ACC112 (cell line): ENCODE data around the gene NAV3.
"Not testable (repeated sequence)": the region's sequence is repeated elsewhere in the genome, so short reads cannot be mapped to it uniquely, and the experiment has no call there.

ENCODE experiments used
- H2AFZ ChIP-seq: fragments of 200-600 bp; sonication (generic); one replicate; pipeline ENCODE4 v1.6.0; 2017; ENCODE audit warnings: antibody characterized with exemption, low read length; ENCODE audit not compliant: unreplicated experiment
- H3K27ac ChIP-seq: fragments of 200-600 bp; sonication (generic); 2 replicates; pipeline ENCODE4 v1.5.1; 2014; ENCODE audit warnings: low read depth, mild to moderate bottlenecking, antibody characterized with exemption, low read length, moderate library complexity
- H3K27me3 ChIP-seq: fragments of 200-600 bp; sonication (generic); 2 replicates; pipeline ENCODE4 v1.6.1; 2014; ENCODE audit warnings: mild to moderate bottlenecking, antibody characterized with exemption, low read length, moderate library complexity, mixed read lengths; ENCODE audit not compliant: insufficient read depth
- H3K36me3 ChIP-seq: fragments of 200-600 bp; sonication (generic); 2 replicates; pipeline ENCODE4 v1.6.1; 2016; ENCODE audit warnings: mild to moderate bottlenecking, antibody characterized with exemption, low read length, moderate library complexity, mixed read lengths; ENCODE audit not compliant: insufficient read depth
- H3K4me1 ChIP-seq: fragments of 200-600 bp; sonication (generic); one replicate; pipeline ENCODE4 v1.6.1; 2016; ENCODE audit warnings: low read length, mixed read lengths; ENCODE audit not compliant: insufficient read depth, unreplicated experiment, control insufficient read depth
- H3K4me3 ChIP-seq: fragments of 200-600 bp; sonication (generic); 2 replicates; pipeline ENCODE4 v1.5.1; 2014; ENCODE audit warnings: mild to moderate bottlenecking, low read depth, low read length
- H3K79me2 ChIP-seq: fragments of 200-600 bp; sonication (generic); one replicate; pipeline ENCODE4 v1.6.0; 2016; ENCODE audit warnings: low read length; ENCODE audit not compliant: control insufficient read depth, unreplicated experiment, insufficient read depth

Gene NAV3

GRCh38 chr12:78226763-78227162 is 396.1 kb downstream of the NAV3 start:
- H3K4me3 ChIP-seq = no peak overlapping the region
- H2AFZ ChIP-seq = no peak overlapping the region
- no peak overlapping the region for H3K27ac ChIP-seq
- H3K36me3 ChIP-seq = no peaks in the 10 kb centered on the region
- H3K27me3 ChIP-seq = no peaks in the 10 kb centered on the region
- no peaks in the 10 kb centered on the region for H3K79me2 ChIP-seq
- peaks cover 7% of the 10 kb centered on the region for H3K4me1 ChIP-seq

- no peaks in the 10 kb centered on the region for H3K79me2 ChIP-seq
- H3K4me3 ChIP-seq = no peak overlapping the region
- H3K27ac ChIP-seq = no peak overlapping the region
- H3K27me3 ChIP-seq = no peaks in the 10 kb centered on the region
- H3K36me3 ChIP-seq = no peaks in the 10 kb centered on the region
- peak overlapping the region; percentile 87 for H2AFZ ChIP-seq
- peaks cover 9% of the 10 kb centered on the region for H3K4me1 ChIP-seq
These were observed 399.0 kb downstream of the NAV3 start for GRCh38 chr12:78229591-78230101.

- H3K4me3 ChIP-seq = no peak overlapping the region
- peaks cover 9% of the 10 kb centered on the region for H3K4me1 ChIP-seq
- no peaks in the 10 kb centered on the region for H3K36me3 ChIP-seq
- no peak overlapping the region for H3K27ac ChIP-seq
- peak overlapping the region; percentile 44 for H2AFZ ChIP-seq
- H3K79me2 ChIP-seq = no peaks in the 10 kb centered on the region
- H3K27me3 ChIP-seq = no peaks in the 10 kb centered on the region
These were observed 402.1 kb downstream of the NAV3 start for GRCh38 chr12:78232756-78233155.

- no peak overlapping the region for H3K4me3 ChIP-seq
- peaks cover 4% of the 10 kb centered on the region for H3K4me1 ChIP-seq
- H2AFZ ChIP-seq = no peak overlapping the region
- H3K36me3 ChIP-seq = no peaks in the 10 kb centered on the region
- no peaks in the 10 kb centered on the region for H3K27me3 ChIP-seq
- H3K27ac ChIP-seq = no peak overlapping the region
- no peaks in the 10 kb centered on the region for H3K79me2 ChIP-seq
These were observed 405.6 kb downstream of the NAV3 start for GRCh38 chr12:78236264-78236663.

DNA sequence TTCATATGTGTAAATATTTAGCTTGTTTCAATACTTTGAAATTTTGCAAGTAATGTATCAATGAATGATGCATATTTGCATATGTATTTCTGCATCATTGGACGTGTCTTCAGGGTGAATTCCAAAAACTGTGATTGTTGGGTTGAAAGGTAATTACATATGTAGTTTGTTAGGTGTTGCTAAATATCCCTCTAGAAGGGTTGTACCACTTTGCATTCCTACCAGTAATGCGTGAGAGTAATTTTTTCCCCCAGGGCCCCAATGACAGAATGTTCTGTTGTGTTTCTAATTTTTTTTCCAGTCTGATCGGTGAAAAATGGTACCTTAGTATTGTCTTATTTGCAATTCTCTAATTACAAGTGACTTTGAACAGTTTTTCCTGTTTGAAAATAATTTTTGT is 408.9 kb downstream of the NAV3 start:
- Histone ChIP-seq H3K36me3 (no peaks in the 10 kb centered on the region), H3K4me1 (no peaks in the 10 kb centered on the region), H3K79me2 (no peaks in the 10 kb centered on the region), H3K27ac (no peak overlapping the region), H2AFZ (no peak overlapping the region), H3K27me3 (no peaks in the 10 kb centered on the region), H3K4me3 (no peak overlapping the region)

GRCh38 chr12:78240827-78241226 is 410.1 kb downstream of the NAV3 start:
- Histone ChIP-seq H2AFZ (no peak overlapping the region), H3K36me3 (no peaks in the 10 kb centered on the region), H3K27me3 (no peaks in the 10 kb centered on the region), H3K27ac (no peak overlapping the region), H3K4me1 (no peaks in the 10 kb centered on the region), H3K79me2 (no peaks in the 10 kb centered on the region), H3K4me3 (no peak overlapping the region)

- H3K36me3 ChIP-seq = no peaks in the 10 kb centered on the region
- no peak overlapping the region for H2AFZ ChIP-seq
- H3K27me3 ChIP-seq = no peaks in the 10 kb centered on the region
- H3K4me3 ChIP-seq = no peak overlapping the region
- no peaks in the 10 kb centered on the region for H3K79me2 ChIP-seq
- no peak overlapping the region for H3K27ac ChIP-seq
- H3K4me1 ChIP-seq = no peaks in the 10 kb centered on the region
These were observed 410.8 kb downstream of the NAV3 start for GRCh38 chr12:78241446-78241845.

- H3K4me3 ChIP-seq = no peak overlapping the region
- no peak overlapping the region for H3K27ac ChIP-seq
- no peaks in the 10 kb centered on the region for H3K4me1 ChIP-seq
- H3K36me3 ChIP-seq = no peaks in the 10 kb centered on the region
- H3K27me3 ChIP-seq = no peaks in the 10 kb centered on the region
- no peak overlapping the region for H2AFZ ChIP-seq
- no peaks in the 10 kb centered on the region for H3K79me2 ChIP-seq
These were observed 414.3 kb downstream of the NAV3 start for GRCh38 chr12:78244916-78245507.

- Histone ChIP-seq H3K79me2 (no peaks in the 10 kb centered on the region), H3K36me3 (no peaks in the 10 kb centered on the region), H3K4me1 (no peaks in the 10 kb centered on the region), H3K4me3 (no peak overlapping the region), H2AFZ (no peak overlapping the region), H3K27me3 (no peaks in the 10 kb centered on the region), H3K27ac (no peak overlapping the region)
These were observed 417.6 kb downstream of the NAV3 start for GRCh38 chr12:78248321-78248720.

DNA sequence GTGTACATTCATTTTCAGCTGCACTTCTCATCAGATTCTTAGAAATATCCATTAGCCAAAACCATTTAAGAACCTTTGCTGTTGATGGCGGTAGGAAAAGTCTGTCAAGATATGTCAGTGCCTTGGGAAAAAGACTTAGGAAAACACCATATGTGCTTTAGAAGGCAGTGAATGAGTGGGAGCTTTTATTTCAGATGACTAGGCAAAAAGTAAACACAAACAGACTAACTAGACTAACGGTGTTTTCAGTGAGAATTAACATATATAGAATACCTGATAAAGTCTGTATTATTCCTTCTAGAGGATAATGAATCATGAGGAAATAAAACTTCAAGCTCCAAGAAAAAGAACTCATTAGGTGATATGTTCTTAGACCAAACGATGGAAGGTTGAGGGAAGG is 418.9 kb downstream of the NAV3 start:
- Histone ChIP-seq H3K27ac (no peak overlapping the region), H3K4me3 (no peak overlapping the region)

DNA sequence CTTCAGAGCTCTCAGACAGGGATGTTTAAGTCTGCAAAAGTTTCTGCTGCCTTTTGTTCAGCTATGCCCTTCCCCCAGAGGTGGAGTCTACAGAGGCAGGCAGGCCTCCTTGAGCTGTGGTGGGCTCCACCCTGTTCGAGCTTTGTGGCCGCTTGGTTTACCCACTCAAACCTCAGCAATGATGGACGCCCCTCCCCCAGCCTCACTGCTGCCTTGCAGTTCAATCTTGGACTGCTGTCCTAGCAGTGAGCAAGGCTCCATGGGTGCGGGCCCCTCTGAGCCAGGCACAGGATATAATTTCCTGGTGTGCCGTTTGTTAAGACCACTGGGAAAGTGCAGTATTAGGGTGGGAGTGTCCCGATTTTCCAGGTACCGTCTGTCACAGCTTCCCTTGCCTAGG is 427.0 kb downstream of the NAV3 start:
- H3K27ac ChIP-seq, H3K4me1 ChIP-seq, H3K27me3 ChIP-seq, H3K36me3 ChIP-seq, H3K79me2 ChIP-seq, H3K4me3 ChIP-seq, H2AFZ ChIP-seq: not testable (repeated sequence)

More for the DNA sequence above, 418.9 kb downstream of the NAV3 start:
- Histone ChIP-seq H3K36me3 (no peaks in the 10 kb centered on the region), H3K79me2 (no peaks in the 10 kb centered on the region), H3K4me1 (no peaks in the 10 kb centered on the region), H2AFZ (no peak overlapping the region), H3K27me3 (no peaks in the 10 kb centered on the region)
